Measurements from ENCODE around the gene TNRC18.

GRCh38 chr7:5450549-5451327 is 27.1 kb upstream of the TNRC18 start:
- peak; percentile 40; the same call in 1 of the 2 replicates for TF ChIP-seq MAX (IDR thresholded peaks at IDR 0.05)
- no peak for TF ChIP-seq EZH2 (IDR thresholded peaks at IDR 0.05; ENCODE audit: low read depth, low read length, severe bottlenecking)
- TF ChIP-seq EP300 (IDR thresholded peaks at IDR 0.05; ENCODE audit: borderline replicate concordance in 1 of 2, low read depth in 2 of 2, low read length in 2 of 2): no peak
- TF ChIP-seq CEBPB (IDR thresholded peaks at IDR 0.05; ENCODE audit: low read depth, low read length): no peak
